Endothelial cell of umbilical vein (primary cell): ENCODE measurements around the gene TOMM20.

Experiments
- CTCF ChIP-seq, 2 donors: IDR thresholded peaks; 1 replicate in 1 of 2; 2 replicates in 1 of 2; pipeline ENCODE4 v1.5.1; 2011; ENCODE audit warnings: low read length in 2 of 2, mild to moderate bottlenecking in 2 of 2, moderate library complexity in 2 of 2, control low read depth in 1 of 2, inconsistent platforms in 1 of 2, low read depth in 1 of 2; ENCODE audit not compliant: insufficient read depth in 1 of 2; ENCODE audit errors: extremely low read depth in 1 of 2
- MAX ChIP-seq: IDR thresholded peaks from 2 replicates; pipeline ENCODE4 v1.6.1; 2011; ENCODE audit not compliant: insufficient read depth, insufficient read length
- POLR2AphosphoS5 ChIP-seq: IDR thresholded peaks from 2 replicates; pipeline ENCODE4 v1.6.1; 2012; ENCODE audit warnings: low read depth, mild to moderate bottlenecking, control low read depth, low read length, moderate library complexity; ENCODE audit not compliant: insufficient read depth

GRCh38 chr1:235075048-235075776 is 53.4 kb downstream of the TOMM20 start:
- TF ChIP-seq MAX = no peak
- peak; percentile 62 for TF ChIP-seq POLR2AphosphoS5
- no peak for TF ChIP-seq CTCF (IDR thresholded peaks at IDR 0.05; ENCODE audit: extremely low read depth in 1 of 2, insufficient read depth in 1 of 2, low read depth in 1 of 2, low read length in 2 of 2)
